ENCODE results near the gene AP3B1. TPM values are rescaled to one million over a fixed set of nuclear protein-coding genes. Genes with fewer than 3 reads are reported as not detected.
"Not testable (repeated sequence)": the region's sequence is repeated elsewhere in the genome, so short reads cannot be mapped to it uniquely, and the experiment has no call there.

The AP3B1 gene
- total RNA-seq, 1 donor from 2014 or later: 40.9 TPM

DNA sequence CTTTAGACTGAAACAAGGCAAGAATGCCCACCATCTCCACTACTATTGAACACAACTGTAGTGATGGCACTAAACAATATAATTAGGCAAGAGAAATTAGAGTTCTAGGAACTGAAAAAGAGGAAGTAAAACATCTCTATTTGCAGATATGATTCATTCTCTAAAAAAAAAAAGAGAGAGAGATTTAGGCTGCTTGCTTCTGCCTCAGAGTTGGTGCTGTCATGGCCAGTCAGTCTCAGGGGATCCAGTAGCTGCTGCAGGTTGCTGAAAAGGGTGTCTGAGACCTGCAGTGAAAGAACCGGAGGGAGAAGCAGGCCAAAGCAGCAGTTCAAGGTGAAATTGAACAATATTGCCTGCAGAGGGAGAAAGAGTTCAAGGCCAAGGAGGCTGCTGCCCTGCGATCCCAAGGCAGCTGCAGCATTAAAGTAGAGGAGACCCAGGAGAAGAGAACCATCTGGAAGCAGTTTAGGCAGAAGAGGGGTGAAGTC is 72.5 kb downstream of the AP3B1 start:
- intact Hi-C loops (cut with micrococcal nuclease): no loop called here
- Mint-ChIP-seq H3K4me3 (no peak overlapping the region), H3K27me3 (ENCODE audit: insufficient read depth) (no peaks in the 10 kb centered on the region), H3K4me1 (ENCODE audit: low read depth) (peaks cover 9% of the 10 kb centered on the region), H3K9me3 (no peaks in the 10 kb centered on the region), H3K27ac (no peak overlapping the region), H3K36me3 (ENCODE audit: low read depth) (peaks cover 30% of the 10 kb centered on the region)
- no peak for DNase-seq (ENCODE audit: low spot score)

DNA sequence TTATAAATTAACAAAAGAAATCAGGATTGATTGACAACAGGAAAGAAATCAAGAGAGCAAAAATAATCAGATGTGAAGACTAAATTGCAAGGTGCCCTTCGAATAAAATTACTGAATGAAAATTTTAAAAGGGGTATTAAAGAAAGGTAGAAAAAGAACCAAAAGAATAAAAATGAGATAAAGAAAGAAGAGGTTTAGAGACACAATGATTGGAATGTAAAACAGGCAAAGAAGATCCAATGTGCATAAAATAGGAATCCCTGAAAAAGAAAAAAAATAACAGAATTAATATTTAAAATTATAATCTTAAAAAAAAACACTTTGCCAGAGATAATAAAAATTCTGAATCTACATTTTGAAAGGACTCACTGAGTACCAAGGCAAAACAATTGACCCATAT is 73.0 kb downstream of the AP3B1 start:
- H3K4me1 Mint-ChIP-seq (ENCODE audit: low read depth): peaks cover 9% of the 10 kb centered on the region
- H3K27me3 Mint-ChIP-seq (ENCODE audit: insufficient read depth): no peaks in the 10 kb centered on the region
- peaks cover 29% of the 10 kb centered on the region for H3K36me3 Mint-ChIP-seq (ENCODE audit: low read depth)
- no peaks in the 10 kb centered on the region for H3K9me3 Mint-ChIP-seq
- intact Hi-C loops (cut with micrococcal nuclease): no loop called here
- H3K4me3 Mint-ChIP-seq: no peak overlapping the region
- no peak for DNase-seq (ENCODE audit: low spot score)
- H3K27ac Mint-ChIP-seq: no peak overlapping the region

DNA sequence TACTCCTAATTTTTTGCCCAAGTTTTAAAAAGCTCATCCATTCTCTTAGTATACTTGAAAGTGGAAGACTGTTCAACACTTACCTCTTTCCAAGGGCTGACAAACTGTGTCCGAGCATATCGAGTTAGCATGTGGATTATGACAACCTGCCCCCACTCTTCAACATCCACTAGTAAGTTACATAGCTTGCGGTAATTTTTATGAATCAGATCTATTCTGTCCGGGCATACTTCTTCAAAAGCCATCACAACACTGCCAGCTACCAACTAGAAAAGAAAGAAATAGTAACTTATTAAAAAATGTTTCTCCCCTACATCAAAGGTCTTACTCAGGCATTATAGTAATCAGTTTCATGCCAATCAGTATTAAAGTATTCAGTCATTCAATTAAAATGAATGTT is 78.5 kb downstream of the AP3B1 start:
- no peaks in the 10 kb centered on the region for H3K9me3 Mint-ChIP-seq
- no peak overlapping the region for H3K27ac Mint-ChIP-seq
- no peak for DNase-seq (ENCODE audit: low spot score)
- H3K4me3 Mint-ChIP-seq: no peak overlapping the region
- no peaks in the 10 kb centered on the region for H3K4me1 Mint-ChIP-seq (ENCODE audit: low read depth)
- peaks cover 24% of the 10 kb centered on the region for H3K36me3 Mint-ChIP-seq (ENCODE audit: low read depth)
- intact Hi-C loops (cut with micrococcal nuclease): no loop called here
- no peaks in the 10 kb centered on the region for H3K27me3 Mint-ChIP-seq (ENCODE audit: insufficient read depth)

DNA sequence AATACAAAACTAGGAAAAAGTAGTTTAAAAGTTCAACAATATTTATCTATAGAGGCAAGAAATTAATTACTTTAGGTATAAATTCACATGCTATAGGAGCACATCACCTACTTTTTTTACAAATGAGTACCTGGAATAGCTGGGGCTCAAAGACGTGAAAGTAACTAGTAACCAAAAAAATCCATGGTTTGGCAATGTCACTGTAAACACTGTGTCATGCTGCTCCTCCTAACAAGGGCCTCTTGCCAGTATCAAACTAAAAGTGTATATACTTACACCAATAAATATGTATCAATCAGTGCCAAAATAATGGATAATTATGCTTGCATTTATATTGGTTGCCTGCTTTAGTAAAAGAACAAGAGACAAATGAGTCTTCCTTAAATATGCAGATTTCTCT is 78.9 kb downstream of the AP3B1 start:
- H3K9me3 Mint-ChIP-seq: no peaks in the 10 kb centered on the region
- no peak overlapping the region for H3K4me3 Mint-ChIP-seq
- H3K4me1 Mint-ChIP-seq (ENCODE audit: low read depth): no peaks in the 10 kb centered on the region
- H3K27ac Mint-ChIP-seq: no peak overlapping the region
- DNase-seq (ENCODE audit: low spot score): no peak
- intact Hi-C loops (cut with micrococcal nuclease): no loop called here
- H3K36me3 Mint-ChIP-seq (ENCODE audit: low read depth): peaks cover 23% of the 10 kb centered on the region
- H3K27me3 Mint-ChIP-seq (ENCODE audit: insufficient read depth): no peaks in the 10 kb centered on the region

DNA sequence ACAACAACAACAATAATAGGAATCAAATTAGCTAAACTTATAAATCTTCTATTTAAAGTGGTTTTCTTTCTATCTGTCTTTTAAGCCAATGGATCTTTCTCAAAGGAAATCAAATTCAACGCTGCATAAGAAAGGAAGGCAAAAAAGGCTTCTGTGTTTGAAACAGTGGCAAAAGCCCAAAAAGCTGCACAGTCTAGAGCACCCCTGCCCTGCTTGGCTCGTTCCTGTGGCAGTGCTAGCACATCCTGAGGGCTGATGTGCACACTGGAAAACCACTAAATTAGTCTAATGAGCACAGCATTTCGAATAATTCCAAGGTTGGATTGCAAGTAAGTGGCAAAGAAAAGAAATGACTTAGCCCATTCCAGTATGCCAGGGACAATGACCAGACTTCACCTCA is 80.7 kb downstream of the AP3B1 start:
- no peak overlapping the region for H3K27ac Mint-ChIP-seq
- peaks cover 17% of the 10 kb centered on the region for H3K36me3 Mint-ChIP-seq (ENCODE audit: low read depth)
- no peaks in the 10 kb centered on the region for H3K4me1 Mint-ChIP-seq (ENCODE audit: low read depth)
- no peaks in the 10 kb centered on the region for H3K9me3 Mint-ChIP-seq
- intact Hi-C loops (cut with micrococcal nuclease): no loop called here
- no peaks in the 10 kb centered on the region for H3K27me3 Mint-ChIP-seq (ENCODE audit: insufficient read depth)
- H3K4me3 Mint-ChIP-seq: no peak overlapping the region
- DNase-seq (ENCODE audit: low spot score): no peak

DNA sequence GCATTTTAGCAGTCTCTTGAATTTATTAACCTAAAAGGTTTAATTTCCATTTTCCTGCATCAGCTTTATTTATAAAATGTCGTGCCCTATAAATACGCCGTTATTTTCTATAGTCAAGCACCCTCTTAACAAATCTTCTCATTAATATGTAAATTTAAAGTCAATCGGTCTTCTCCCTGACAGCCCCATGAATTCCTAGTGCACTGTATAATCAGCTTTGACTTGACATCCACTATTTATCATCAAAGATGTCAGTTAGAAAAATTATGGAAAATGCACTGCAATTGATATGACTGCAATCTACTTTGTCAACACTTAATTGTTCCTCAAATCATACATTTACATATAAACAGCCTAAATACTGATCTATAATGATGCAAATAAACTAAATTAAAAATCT is 83.4 kb downstream of the AP3B1 start:
- Mint-ChIP-seq H3K4me3 (no peak overlapping the region), H3K4me1 (ENCODE audit: low read depth) (no peaks in the 10 kb centered on the region), H3K27me3 (ENCODE audit: insufficient read depth) (no peaks in the 10 kb centered on the region), H3K36me3 (ENCODE audit: low read depth) (peaks cover 22% of the 10 kb centered on the region), H3K27ac (no peak overlapping the region), H3K9me3 (no peaks in the 10 kb centered on the region)
- DNase-seq (ENCODE audit: low spot score): no peak
- intact Hi-C loops (cut with micrococcal nuclease): no loop called here

DNA sequence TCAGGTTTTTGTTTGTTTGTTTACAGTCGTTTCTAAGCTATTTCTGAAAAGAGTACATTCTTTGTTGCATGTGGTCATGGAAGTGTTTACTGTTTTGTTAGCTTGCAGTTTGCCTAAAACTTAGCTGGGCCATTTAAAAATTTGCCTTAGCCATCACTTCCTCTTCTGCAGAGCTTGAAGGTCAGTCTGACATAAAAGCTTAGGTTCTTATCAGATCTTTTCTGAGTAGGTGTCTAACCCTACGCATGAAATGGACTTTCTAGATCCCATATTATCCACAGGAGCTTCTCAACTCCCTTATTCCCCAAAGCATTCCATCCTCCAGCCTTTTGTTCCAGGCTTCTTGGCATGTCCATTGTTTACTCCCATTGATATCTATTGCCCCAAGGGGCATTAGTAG is 90.3 kb downstream of the AP3B1 start:
- Mint-ChIP-seq H3K27me3 (ENCODE audit: insufficient read depth) (no peaks in the 10 kb centered on the region), H3K4me1 (ENCODE audit: low read depth) (no peaks in the 10 kb centered on the region), H3K36me3 (ENCODE audit: low read depth) (peaks cover 29% of the 10 kb centered on the region), H3K4me3 (no peak overlapping the region), H3K27ac (no peak overlapping the region), H3K9me3 (peaks cover 6% of the 10 kb centered on the region)
- intact Hi-C loops (cut with micrococcal nuclease): no loop called here
- DNase-seq (ENCODE audit: low spot score): no peak

DNA sequence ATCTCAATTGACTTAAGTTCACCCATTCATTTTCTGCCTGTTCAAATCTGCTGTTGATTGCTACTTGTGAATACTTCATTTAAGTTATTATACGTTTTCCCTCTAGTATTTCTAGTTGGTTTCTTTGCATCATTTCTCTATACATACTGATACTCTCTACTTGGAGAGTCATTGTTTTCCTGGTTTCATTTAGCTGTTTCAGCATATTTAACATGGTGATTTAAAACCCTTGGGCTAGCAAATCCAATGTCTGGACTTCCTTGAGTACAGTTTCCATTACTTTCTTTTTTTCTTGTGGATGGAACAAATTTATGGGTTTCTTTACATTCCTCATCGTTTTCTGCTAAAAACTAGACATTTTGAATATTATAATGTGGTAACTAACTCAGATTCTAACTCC is 90.7 kb downstream of the AP3B1 start:
- H3K36me3 Mint-ChIP-seq (ENCODE audit: low read depth): peaks cover 29% of the 10 kb centered on the region
- DNase-seq (ENCODE audit: low spot score): no peak
- intact Hi-C loops (cut with micrococcal nuclease): no loop called here
- no peak overlapping the region for H3K4me3 Mint-ChIP-seq
- H3K4me1 Mint-ChIP-seq (ENCODE audit: low read depth): no peaks in the 10 kb centered on the region
- no peak overlapping the region for H3K27ac Mint-ChIP-seq
- peaks cover 6% of the 10 kb centered on the region for H3K9me3 Mint-ChIP-seq
- H3K27me3 Mint-ChIP-seq (ENCODE audit: insufficient read depth): no peaks in the 10 kb centered on the region

DNA sequence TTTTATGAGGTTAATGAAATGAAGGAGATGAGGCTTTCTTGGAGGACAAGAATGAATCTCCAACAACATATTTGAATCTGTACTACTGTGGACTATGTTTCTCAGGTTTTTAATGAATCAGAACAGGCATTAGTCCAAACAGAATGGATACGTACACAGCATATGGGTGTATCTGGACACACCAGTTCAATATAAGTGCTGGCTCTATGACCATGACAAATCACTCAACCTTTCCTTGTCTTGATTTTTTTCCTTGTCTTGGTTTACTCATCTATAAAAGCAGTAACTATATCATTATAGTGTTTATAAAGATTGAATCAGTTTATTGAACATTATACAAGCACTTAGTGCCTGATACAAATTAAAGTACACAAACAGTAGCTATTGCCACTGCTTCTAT is 104.1 kb downstream of the AP3B1 start:
- Mint-ChIP-seq H3K9me3 (peaks cover 5% of the 10 kb centered on the region), H3K4me3 (no peak overlapping the region), H3K4me1 (ENCODE audit: low read depth) (no peaks in the 10 kb centered on the region), H3K27me3 (ENCODE audit: insufficient read depth) (no peaks in the 10 kb centered on the region), H3K27ac (no peak overlapping the region), H3K36me3 (ENCODE audit: low read depth) (peaks cover 18% of the 10 kb centered on the region)
- intact Hi-C loops (cut with micrococcal nuclease): no loop called here
- no peak for DNase-seq (ENCODE audit: low spot score)

DNA sequence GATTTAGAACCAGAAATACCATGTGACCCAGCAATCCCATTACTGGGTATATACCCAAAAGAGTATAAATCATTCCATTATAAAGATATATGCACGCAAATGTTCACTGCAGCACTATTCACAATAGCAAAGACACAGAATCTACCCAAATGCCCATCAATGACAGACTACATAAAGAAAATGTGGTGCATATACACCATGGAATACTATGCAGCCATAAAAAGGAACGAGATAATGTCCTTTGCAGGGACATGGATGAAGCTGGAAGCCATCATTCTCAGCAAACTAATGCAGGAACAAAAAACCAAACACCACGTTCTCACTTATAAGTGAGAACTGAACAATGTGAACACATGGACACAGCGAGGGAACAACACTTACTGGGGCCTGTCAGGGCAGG is 105.8 kb downstream of the AP3B1 start:
- H3K4me1 Mint-ChIP-seq (ENCODE audit: low read depth); H3K27ac Mint-ChIP-seq; H3K4me3 Mint-ChIP-seq; H3K27me3 Mint-ChIP-seq (ENCODE audit: insufficient read depth); H3K9me3 Mint-ChIP-seq; DNase-seq (ENCODE audit: low spot score); intact Hi-C loops (cut with micrococcal nuclease): not testable (repeated sequence)
- H3K36me3 Mint-ChIP-seq (ENCODE audit: low read depth): peaks cover 17% of the 10 kb centered on the region

DNA sequence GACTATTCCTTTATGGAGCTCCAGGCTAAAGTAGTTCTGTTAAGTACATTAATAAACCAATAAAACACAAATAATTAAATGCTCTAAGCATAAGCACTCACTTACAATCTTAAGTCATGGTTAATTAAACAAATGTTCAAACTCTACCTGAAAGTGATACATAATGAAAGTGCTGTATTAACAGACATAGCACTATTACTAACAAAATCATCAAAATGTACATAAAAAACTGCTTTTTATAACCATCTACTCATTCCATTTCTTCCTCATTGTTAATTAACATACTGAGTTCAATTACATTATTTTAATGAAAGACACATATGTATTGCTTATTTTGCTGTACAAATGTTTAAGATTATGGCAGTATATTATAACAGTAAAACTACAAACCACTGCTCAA is 107.3 kb downstream of the AP3B1 start:
- Mint-ChIP-seq H3K4me3 (no peak overlapping the region), H3K36me3 (ENCODE audit: low read depth) (peaks cover 21% of the 10 kb centered on the region), H3K27ac (no peak overlapping the region)

DNA sequence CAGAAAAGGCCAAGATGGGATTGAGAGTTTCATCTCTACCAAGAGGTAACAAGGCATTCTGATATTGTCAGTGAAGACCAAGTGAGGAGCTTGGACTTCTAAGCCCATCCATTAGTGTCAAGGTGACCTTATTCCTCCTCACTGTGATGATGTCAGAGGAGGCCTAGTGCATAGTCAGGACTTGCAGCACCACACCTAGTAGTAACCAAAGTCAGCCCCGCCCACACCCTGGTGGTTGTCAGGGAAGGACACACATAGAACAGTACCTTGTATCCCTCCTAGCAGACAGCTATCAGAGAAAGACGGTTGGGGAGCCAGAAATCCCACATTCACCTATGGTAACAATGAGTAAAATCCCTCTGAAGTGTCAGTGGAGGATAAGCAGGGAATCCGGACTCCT is 111.7 kb downstream of the AP3B1 start:
- DNase-seq (ENCODE audit: low spot score): no peak
- Mint-ChIP-seq H3K4me1 (ENCODE audit: low read depth) (peaks cover 4% of the 10 kb centered on the region), H3K27me3 (ENCODE audit: insufficient read depth) (no peaks in the 10 kb centered on the region), H3K9me3 (no peaks in the 10 kb centered on the region), H3K36me3 (ENCODE audit: low read depth) (peaks cover 14% of the 10 kb centered on the region), H3K4me3 (no peak overlapping the region), H3K27ac (no peak overlapping the region)
- intact Hi-C loops (cut with micrococcal nuclease): no loop called here

More for the DNA sequence above, 107.3 kb downstream of the AP3B1 start:
- Mint-ChIP-seq H3K4me1 (ENCODE audit: low read depth) (peaks cover 4% of the 10 kb centered on the region), H3K27me3 (ENCODE audit: insufficient read depth) (no peaks in the 10 kb centered on the region), H3K9me3 (peaks cover 5% of the 10 kb centered on the region)
- intact Hi-C loops (cut with micrococcal nuclease): no loop called here
- no peak for DNase-seq (ENCODE audit: low spot score)

DNA sequence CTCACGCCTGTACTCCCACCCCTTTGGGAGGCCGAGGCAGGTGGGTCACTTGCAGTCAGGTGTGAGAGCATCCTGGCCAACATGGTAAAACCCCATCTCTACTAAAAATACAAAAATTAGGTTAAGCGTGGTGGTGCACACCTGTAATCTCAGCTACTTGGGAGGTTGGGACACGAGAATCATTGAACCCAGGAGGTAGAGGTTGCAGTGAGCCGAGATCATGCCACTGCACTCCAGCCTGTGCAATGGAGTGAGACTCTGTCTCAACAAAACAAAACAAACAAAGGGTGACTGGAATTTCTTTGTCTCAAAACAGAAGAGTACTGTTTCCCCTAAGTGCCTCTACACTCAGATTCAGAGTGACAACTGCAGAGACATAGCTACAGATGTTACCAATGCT is 116.1 kb downstream of the AP3B1 start:
- H3K27me3 Mint-ChIP-seq (ENCODE audit: insufficient read depth): no peaks in the 10 kb centered on the region
- H3K36me3 Mint-ChIP-seq (ENCODE audit: low read depth): peaks cover 36% of the 10 kb centered on the region
- no peak overlapping the region for H3K4me3 Mint-ChIP-seq
- H3K9me3 Mint-ChIP-seq: peaks cover 8% of the 10 kb centered on the region
- H3K4me1 Mint-ChIP-seq (ENCODE audit: low read depth): peaks cover 4% of the 10 kb centered on the region
- intact Hi-C loops (cut with micrococcal nuclease): no loop called here
- no peak for DNase-seq (ENCODE audit: low spot score)
- H3K27ac Mint-ChIP-seq: no peak overlapping the region

DNA sequence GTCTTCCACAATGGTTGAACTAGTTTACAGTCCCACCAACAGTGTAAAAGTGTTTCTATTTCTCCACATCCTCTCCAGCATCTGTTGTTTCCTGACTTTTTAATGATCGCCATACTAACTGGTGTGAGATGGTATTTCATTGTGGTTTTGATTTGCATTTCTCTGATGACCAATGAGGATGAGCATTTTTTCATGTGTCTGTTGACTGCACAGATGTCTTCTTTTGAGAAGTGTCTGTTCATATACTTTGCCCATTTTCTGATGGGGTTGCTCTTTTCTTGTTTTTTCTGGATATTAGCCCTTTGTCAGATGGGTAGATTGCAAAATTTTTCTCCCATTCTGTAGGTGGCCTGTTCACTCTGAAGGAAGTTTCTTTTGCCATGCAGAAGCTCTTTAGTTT is 124.2 kb downstream of the AP3B1 start:
- peaks cover 60% of the 10 kb centered on the region for H3K36me3 Mint-ChIP-seq (ENCODE audit: low read depth)
- H3K4me3 Mint-ChIP-seq; DNase-seq (ENCODE audit: low spot score); intact Hi-C loops (cut with micrococcal nuclease); H3K27me3 Mint-ChIP-seq (ENCODE audit: insufficient read depth); H3K4me1 Mint-ChIP-seq (ENCODE audit: low read depth); H3K27ac Mint-ChIP-seq: not testable (repeated sequence)
- H3K9me3 Mint-ChIP-seq: peaks cover 27% of the 10 kb centered on the region

All from activated T-helper 1 cell treated with anti-CD3 and anti-CD28 coated beads, Interleukin-12 subunit alpha, Interleukin-12 subunit beta, Interleukin-2, Interleukin-4 antibody, amounts not matched to agents 30 ng/mL and 10 ng/mL and 1 ng/mL, durations not matched to agents 14 hours and 24 hours and 36 hours (primary cell).